ENCODE measurements around the gene MLLT10.

DNA sequence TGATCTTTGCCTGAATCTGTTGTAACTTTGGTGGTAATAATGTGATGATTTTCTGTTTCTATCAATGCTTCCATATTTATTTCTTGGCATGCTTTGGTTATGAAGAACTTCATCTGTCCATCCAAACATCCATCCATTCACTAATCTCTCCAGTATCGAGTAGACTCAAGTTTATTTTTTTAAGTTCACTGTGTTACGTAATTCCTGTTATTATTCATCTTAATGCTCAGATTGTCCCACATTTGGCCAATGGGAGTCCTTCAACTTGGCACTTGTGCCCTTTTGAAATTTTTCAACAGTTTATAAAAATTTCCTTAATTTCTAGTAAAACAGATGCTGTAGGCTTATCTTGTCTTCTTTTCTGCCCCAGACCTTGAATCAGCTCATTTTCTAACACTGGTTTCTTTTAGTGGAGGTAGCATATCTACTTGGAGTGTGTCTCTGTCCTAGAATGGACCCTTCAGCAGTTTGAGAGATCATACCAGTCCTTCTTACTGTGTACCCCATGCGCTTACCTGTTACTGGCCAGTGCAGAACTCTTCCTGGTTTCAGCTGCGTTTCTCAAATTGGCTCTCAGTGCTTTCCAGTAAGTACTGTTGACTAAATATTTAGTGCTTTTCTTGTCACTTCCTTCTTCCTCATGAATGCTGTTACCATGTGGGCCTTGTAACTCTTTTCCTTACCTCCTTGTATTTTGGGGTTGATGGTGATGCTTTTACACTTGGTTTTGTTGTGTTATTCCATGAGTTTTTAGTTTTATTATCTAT is 100.8 kb downstream of the MLLT10 start:
- TF ChIP-seq, protein P1, sequence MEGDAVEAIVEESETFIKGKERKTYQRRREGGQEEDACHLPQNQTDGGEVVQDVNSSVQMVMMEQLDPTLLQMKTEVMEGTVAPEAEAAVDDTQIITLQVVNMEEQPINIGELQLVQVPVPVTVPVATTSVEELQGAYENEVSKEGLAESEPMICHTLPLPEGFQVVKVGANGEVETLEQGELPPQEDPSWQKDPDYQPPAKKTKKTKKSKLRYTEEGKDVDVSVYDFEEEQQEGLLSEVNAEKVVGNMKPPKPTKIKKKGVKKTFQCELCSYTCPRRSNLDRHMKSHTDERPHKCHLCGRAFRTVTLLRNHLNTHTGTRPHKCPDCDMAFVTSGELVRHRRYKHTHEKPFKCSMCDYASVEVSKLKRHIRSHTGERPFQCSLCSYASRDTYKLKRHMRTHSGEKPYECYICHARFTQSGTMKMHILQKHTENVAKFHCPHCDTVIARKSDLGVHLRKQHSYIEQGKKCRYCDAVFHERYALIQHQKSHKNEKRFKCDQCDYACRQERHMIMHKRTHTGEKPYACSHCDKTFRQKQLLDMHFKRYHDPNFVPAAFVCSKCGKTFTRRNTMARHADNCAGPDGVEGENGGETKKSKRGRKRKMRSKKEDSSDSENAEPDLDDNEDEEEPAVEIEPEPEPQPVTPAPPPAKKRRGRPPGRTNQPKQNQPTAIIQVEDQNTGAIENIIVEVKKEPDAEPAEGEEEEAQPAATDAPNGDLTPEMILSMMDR (IDR thresholded peaks at IDR 0.05), result no peak
- TF ChIP-seq POLR2A (IDR thresholded peaks at IDR 0.05), result no peak

Data from lower leg skin (tissue), 3 donors.